ENCODE results near the gene IER5L. TPM values are rescaled to one million over a fixed set of nuclear protein-coding genes. Genes with fewer than 3 reads are reported as not detected.

Gene IER5L
- polyA plus RNA-seq, 1 of the 3 experiments (the other 2 are of a cell fraction): 16.2 TPM

- no peak for DNase-seq
- Histone ChIP-seq H3K9me3 (no peaks in the 10 kb centered on the region), H3K27ac (ENCODE audit: low read depth in 2 of 2, low read length in 1 of 2) (peak overlapping the region; percentile 99 to 100), H3K9me2 (no peaks in the 10 kb centered on the region), H3K79me2 (ENCODE audit: insufficient read depth) (peaks cover 53% of the 10 kb centered on the region), H4K20me1 (ENCODE audit: insufficient read depth) (no peaks in the 10 kb centered on the region), H3K4me1 (ENCODE audit: control insufficient read depth in 1 of 2, insufficient read depth in 2 of 2, low read depth in 1 of 2, low read length in 1 of 2) (peaks cover 53 to 69% of the 10 kb centered on the region in 2 experiments; a peak in 3 of 4 replicates), H3K4me3 (ENCODE audit: low read depth in 2 of 2, low read length in 1 of 2) (peak overlapping the region; percentile 50 to 53; a peak in 2 of 4 replicates), H3K4me2 (peak overlapping the region; percentile 95), H3K27me3 (ENCODE audit: insufficient read depth) (no peaks in the 10 kb centered on the region), H3F3A (replicated peaks; ENCODE audit: insufficient read depth) (peaks cover 34% of the 10 kb centered on the region), H3K36me3 (replicated peaks in 1 of 2; ENCODE audit: control insufficient read depth in 1 of 2, insufficient read depth in 2 of 2, low read length in 1 of 2) (peaks cover 26 to 30% of the 10 kb centered on the region in 2 experiments), H3K9ac (peak overlapping the region; percentile 99), H2AFZ (ENCODE audit: low read depth) (no peak overlapping the region)
- ChIA-PET POLR2A (interaction anchor here (0.5 to 2.0 kb wide), 6 partner anchors 10 to 485 kb away, joined by 3 to 7 read pairs (median 4); partner anchors contain the start of gene NTMT1), CTCF (interaction anchor here (0.9 to 10.9 kb wide), 16 partner anchors 9 to 904 kb away, joined by 3 to 235 read pairs (median 10); partner anchors contain the start of genes C9orf50 and NTMT1)
- TF ChIP-seq USF1 (IDR thresholded peaks at IDR 0.05; ENCODE audit: borderline replicate concordance, low read depth) (peak; percentile 49; the same call in 1 of the 2 replicates), POLR2AphosphoS5 (IDR thresholded peaks at IDR 0.05; ENCODE audit: low read depth, low read length) (0 out of 2 replicates have a peak, but pooled peaks have one; percentile 11), MAX (IDR thresholded peaks at IDR 0.05; ENCODE audit: low read depth) (peak; percentile 23), GATA2 (CRISPR knock-in tag; IDR thresholded peaks at IDR 0.05) (no peak)
- 51% methylated on average over 12 of the region's 13 CpGs for WGBS (ENCODE audit: low lambda C conversion rate)
Observed at GRCh38 chr9:129141066-129142041, 36.7 kb downstream of the IER5L start.

- DNase-seq: peak; percentile 68
- peaks cover 28 to 33% of the 10 kb centered on the region in 2 experiments for H3K36me3 ChIP-seq (replicated peaks in 1 of 2; ENCODE audit: control insufficient read depth in 1 of 2, insufficient read depth in 2 of 2, low read length in 1 of 2)
- no peaks in the 10 kb centered on the region for H3K9me2 ChIP-seq
- H3K4me3 ChIP-seq (ENCODE audit: low read depth in 2 of 2, low read length in 1 of 2): peak overlapping the region; percentile 50 to 53
- peak overlapping the region; percentile 95 for H3K4me2 ChIP-seq
- WGBS (ENCODE audit: low lambda C conversion rate): 19% methylated on average over 5 of the region's 8 CpGs
- H2AFZ ChIP-seq (ENCODE audit: low read depth): no peak overlapping the region
- peaks cover 48% of the 10 kb centered on the region for H3K79me2 ChIP-seq (ENCODE audit: insufficient read depth)
- H3K4me1 ChIP-seq (ENCODE audit: control insufficient read depth in 1 of 2, insufficient read depth in 2 of 2, low read depth in 1 of 2, low read length in 1 of 2): peaks cover 45 to 61% of the 10 kb centered on the region in 2 experiments; a peak in 3 of 4 replicates
- peak overlapping the region; percentile 99 for H3K9ac ChIP-seq
- no peaks in the 10 kb centered on the region for H3K9me3 ChIP-seq
- no peaks in the 10 kb centered on the region for H4K20me1 ChIP-seq (ENCODE audit: insufficient read depth)
- H3F3A ChIP-seq (replicated peaks; ENCODE audit: insufficient read depth): peaks cover 34% of the 10 kb centered on the region
- no peaks in the 10 kb centered on the region for H3K27me3 ChIP-seq (ENCODE audit: insufficient read depth)
- CTCF ChIA-PET: interaction anchor here (0.7 to 10.9 kb wide), 22 partner anchors 10 to 904 kb away, joined by 3 to 235 read pairs (median 4); partner anchors contain the start of genes C9orf50, IER5L and NTMT1
- peak overlapping the region; percentile 99 to 100 for H3K27ac ChIP-seq (ENCODE audit: low read depth in 2 of 2, low read length in 1 of 2)
- no peak for TF ChIP-seq RXRA (IDR thresholded peaks at IDR 0.05; ENCODE audit: borderline replicate concordance, low read depth)
- no peak for TF ChIP-seq TCF12 (IDR thresholded peaks at IDR 0.05)
- TF ChIP-seq TAF1 (IDR thresholded peaks at IDR 0.05; ENCODE audit: borderline replicate concordance, low read depth, low read length): peak; percentile 46; the same call in 1 of the 2 replicates
- TF ChIP-seq IRF3 (IDR thresholded peaks at IDR 0.05; ENCODE audit: low read depth, low read length): no peak
- TF ChIP-seq GABPA (IDR thresholded peaks at IDR 0.05; ENCODE audit: low read depth): no peak
- no peak for TF ChIP-seq PBX3 (IDR thresholded peaks at IDR 0.05)
- TF ChIP-seq MXI1 (IDR thresholded peaks at IDR 0.05; ENCODE audit: low read depth, low read length): peak; percentile 6; the same call in 1 of the 2 replicates
- POLR2A ChIA-PET: interaction anchor here (0.6 to 2.0 kb wide), 4 partner anchors 22 to 485 kb away, joined by 3 to 7 read pairs (median 4); partner anchors contain the start of gene NTMT1
Observed at GRCh38 chr9:129140397-129141065, 37.5 kb downstream of the IER5L start.

Data from SK-N-SH (cell line).